GM19351 (cell line): Measurements from ENCODE around the gene LDHB.
A peak's percentile ranks its signal among the peaks of the same experiment; 100 is the strongest.
"Not testable (repeated sequence)": the region's sequence is repeated elsewhere in the genome, so short reads cannot be mapped to it uniquely, and the experiment has no call there.

Experiments used
- ATAC-seq: cut with Tn5 transposase; IDR thresholded peaks from one replicate; pipeline ENCODE4 v1.9.1; 2021; ENCODE audit warnings: mild to moderate bottlenecking, moderate library complexity; ENCODE audit not compliant: unreplicated experiment

The LDHB gene

GRCh38 chr12:21657326-21658077 is at the start of gene LDHB:
LDHB (minus strand) TSS chr12:21657842; CDS start chr12:21654671, 3,171 bp downstream.
- ATAC-seq: peak; percentile 91

GRCh38 chr12:21704847-21705246 is 47.2 kb upstream of the LDHB start:
- no peak for ATAC-seq

DNA sequence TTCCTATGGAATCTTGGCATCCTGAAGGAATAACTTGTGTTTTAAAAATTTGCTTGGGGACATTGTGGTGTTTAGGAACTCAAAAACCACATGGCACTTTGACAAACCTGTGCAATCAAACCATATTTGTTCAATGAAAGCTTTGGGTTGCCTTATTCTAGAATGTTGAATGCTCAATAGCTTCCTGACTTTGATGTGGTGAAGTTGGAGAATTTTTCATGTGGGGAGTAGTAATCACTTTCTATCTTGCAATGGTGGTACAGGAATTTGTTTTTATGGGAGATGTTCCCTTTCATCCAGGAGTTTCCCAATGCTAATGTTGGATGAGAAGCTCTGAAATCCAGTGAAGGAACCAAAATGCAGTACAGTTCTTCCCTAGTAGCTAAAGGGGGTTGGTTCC is 42.2 kb upstream of the LDHB start:
- no peak for ATAC-seq

- no peak for ATAC-seq
Measured at GRCh38 chr12:21697904-21698630, 40.4 kb upstream of the LDHB start.

DNA sequence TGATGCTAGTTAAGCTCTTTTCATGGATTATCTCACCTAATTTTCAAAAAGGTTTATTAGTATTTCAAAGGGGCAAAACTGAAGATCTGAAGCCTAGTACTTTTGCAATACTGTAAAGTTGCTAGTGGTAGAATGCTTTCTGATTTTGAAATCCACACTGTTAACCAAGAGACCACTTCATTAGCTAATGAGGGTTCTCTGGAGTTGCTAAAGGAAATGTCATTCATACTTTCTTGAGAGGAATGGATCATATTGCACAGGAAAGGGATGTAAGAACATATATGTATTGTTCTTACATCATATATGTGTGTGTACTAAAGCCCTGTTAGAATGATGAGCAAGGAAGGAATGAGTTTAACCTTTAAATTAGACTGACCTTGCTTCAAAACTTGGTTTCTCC is 39.0 kb upstream of the LDHB start:
- ATAC-seq: no peak

DNA sequence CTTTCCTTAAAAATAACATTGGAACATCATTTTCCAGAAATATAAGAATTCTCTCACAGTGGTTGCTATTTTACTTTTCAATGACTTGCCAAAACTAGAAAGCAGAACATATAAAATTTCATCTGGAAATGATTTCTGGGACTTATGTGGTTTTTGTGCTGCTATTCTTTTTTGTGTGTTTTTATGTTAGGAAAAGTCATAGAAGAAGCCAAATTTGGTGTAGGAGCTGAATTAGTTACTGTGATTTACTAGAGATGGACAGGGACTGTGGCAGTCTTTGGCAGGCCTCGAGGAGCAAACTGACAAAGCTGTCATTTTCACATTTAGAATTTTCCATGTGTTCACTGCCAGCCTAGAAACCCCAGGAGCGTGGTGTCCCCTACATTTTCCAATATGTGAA is 38.3 kb upstream of the LDHB start:
- no peak for ATAC-seq

- ATAC-seq: no peak
Measured at GRCh38 chr12:21694660-21695059, 37.0 kb upstream of the LDHB start.

- no peak for ATAC-seq
Measured at GRCh38 chr12:21691515-21691914, 33.9 kb upstream of the LDHB start.

DNA sequence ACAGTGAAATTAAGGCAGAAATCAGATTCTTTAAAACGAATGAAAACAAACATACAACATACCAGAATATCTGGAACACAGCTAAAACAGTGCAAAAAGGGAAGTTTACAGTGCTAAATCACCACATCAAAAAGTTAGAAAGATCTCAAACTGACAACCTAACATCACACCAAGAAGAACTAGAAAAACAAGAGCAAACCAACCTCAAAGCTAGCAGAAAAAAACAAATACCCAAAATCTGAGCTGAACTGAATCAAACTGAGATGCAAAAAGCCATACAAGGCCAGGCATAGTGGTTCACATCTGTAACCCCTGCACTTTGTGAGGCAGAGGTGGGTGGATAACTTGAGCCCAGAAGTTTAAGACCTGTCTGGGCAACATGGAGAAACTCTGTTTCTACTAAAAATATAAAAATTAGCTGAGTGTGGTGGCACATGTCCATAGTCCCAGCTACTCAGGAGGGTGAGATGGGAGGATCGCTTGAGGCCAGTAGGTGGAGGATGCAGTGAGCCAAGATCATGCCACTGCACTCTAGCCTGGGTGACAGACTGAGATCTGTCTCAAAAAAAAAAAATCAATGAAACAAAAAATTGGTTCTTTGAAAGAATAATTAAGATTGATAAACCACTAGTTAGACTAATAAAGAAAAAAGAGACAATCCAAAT is 33.2 kb upstream of the LDHB start:
- ATAC-seq: no peak

- ATAC-seq: no peak
Measured at GRCh38 chr12:21683115-21683514, 25.5 kb upstream of the LDHB start.

DNA sequence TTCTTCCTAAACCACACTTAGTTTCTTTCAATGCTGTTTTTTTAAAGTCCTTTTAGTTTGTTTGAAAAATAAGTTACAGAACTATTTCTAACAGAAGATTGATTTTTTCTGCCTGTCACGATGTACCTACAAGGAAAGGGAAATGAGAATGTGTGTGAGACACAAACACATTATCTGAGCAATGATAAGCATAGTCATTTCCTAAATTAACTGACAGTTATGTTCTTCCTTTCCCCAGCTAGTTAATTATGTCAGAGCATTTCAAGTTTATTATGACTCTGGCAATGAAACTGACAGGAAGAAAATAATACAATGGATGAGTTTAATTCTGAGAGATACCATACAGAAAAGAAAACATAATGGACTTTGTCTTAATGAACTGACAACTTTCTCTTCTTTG is 21.3 kb upstream of the LDHB start:
- ATAC-seq: no peak

DNA sequence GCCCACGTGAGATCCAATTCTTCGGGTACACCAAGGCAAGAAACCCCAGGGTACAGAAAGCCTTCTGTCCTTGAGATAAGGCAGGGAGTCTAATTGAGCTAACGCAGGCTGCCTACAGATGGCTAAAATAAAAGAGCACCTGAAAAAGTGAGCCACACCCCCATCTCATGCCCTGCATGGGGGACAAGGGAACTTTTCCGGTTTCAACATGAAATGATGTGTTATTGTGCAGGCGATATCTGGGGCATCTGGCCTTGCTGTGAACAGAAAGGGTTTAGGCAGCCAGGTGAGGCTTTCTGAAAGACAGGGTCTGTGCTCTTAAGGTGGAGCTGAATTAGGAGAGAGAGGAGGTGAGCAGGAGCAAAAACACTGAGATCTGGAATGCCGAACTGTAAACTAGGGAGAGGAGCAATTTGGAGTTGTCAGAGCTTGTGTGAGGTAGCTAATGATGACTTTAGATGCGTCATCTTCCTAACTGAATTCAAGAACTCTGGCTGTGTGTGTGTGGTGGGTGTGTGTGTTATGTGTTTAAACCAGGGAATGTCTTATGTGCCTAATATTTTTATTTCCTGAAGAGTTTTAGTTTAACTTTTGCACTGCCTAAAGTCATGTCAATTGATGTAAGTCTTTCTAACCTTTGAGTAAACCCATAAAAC is 20.1 kb upstream of the LDHB start:
- ATAC-seq: no peak

GRCh38 chr12:21677204-21677603 is 19.6 kb upstream of the LDHB start:
- no peak for ATAC-seq

GRCh38 chr12:21676776-21677175 is 19.1 kb upstream of the LDHB start:
- no peak for ATAC-seq

- no peak for ATAC-seq
Measured at GRCh38 chr12:21675641-21676040, 18.0 kb upstream of the LDHB start.

DNA sequence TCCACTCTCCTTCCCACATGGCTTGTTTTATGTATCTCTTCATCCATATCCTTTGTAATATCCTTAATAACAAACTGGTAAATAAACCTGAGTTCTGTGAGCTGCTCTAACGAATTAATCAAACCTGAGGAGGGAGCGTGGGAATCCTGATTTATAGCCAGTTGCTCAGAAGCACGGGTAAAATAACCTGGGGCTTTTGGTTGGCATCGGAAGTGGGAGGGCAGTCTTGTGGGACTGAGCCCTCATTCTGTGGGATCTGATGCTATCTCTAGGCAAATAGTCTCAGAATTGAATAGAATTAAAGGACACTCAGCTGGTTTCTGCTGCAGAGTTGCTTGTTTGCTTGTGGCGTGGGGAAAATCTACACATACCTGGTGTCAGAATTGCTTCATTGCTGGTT is 17.5 kb upstream of the LDHB start:
- no peak for ATAC-seq

DNA sequence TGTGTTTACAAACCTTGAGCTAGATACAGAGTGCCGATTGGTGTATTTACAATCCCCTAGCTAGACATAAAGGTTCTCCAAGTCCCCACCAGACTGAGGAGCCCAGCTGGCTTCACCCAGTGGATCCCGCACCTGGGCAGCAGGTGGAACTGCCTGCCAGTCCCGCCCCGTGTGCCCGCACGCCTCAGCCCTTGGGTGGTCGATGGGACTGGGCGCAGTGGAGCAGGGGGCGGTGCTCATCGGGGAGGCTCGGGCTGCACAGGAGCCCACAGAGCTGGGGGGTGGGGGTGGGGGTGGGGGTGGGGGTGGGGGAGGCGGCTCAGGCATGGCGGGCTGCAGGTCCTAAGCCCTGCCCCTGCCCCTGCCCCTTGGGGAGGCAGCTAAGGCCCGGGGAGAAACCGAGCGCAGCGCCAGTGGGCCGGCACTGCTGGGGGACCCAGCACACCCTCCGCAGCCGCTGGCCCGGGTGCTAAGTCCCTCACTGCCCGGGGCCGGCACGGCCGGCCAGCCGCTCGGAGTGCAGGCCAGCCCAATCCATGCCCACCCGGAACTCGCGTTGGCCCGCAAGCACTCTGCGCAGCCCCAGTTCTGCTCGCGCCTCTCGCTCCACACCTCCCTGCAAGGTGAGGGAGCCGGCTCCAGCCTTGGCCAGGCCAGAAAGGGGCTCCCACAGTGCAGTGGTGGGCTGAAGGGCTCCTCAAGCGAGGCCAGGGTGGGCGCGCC is 16.3 kb upstream of the LDHB start:
- not testable (repeated sequence) for ATAC-seq

DNA sequence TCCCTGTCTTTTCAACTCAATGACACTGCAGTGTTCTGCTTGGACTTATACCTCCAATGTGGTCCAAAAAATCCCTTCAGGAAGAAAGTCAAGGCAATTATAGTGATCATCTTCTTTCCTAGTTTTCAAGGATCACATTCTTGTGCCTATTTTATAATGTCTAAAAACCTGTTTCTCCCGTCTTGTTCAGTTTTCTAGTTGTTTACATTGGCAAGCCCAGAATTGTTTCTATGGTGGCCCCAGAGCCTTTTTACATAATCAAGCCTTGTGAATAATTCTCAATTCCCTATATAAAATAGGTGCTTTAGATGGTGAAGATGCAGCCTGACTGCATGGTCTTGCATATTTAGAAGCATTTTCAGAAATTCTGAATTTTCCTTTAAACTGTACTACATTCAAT is 14.5 kb upstream of the LDHB start:
- no peak for ATAC-seq

GRCh38 chr12:21666722-21667121 is 9.1 kb upstream of the LDHB start:
- no peak for ATAC-seq

GRCh38 chr12:21665816-21666215 is 8.2 kb upstream of the LDHB start:
- no peak for ATAC-seq
